HG03103 (cell line): ENCODE measurements around the gene RGS9.
A peak's percentile ranks its signal among the peaks of the same experiment; 100 is the strongest.
"Not testable (repeated sequence)": the region's sequence is repeated elsewhere in the genome, so short reads cannot be mapped to it uniquely, and the experiment has no call there.

Experiments
- ATAC-seq: cut with Tn5 transposase; IDR thresholded peaks from one replicate; pipeline ENCODE4 v1.9.1; 2021; ENCODE audit warnings: low read depth; ENCODE audit not compliant: unreplicated experiment

Gene RGS9

GRCh38 chr17:65109990-65110680, 27.0 kb upstream of the RGS9 start:
- no peak for ATAC-seq

GRCh38 chr17:65115839-65116238, 21.3 kb upstream of the RGS9 start:
- ATAC-seq: no peak

DNA sequence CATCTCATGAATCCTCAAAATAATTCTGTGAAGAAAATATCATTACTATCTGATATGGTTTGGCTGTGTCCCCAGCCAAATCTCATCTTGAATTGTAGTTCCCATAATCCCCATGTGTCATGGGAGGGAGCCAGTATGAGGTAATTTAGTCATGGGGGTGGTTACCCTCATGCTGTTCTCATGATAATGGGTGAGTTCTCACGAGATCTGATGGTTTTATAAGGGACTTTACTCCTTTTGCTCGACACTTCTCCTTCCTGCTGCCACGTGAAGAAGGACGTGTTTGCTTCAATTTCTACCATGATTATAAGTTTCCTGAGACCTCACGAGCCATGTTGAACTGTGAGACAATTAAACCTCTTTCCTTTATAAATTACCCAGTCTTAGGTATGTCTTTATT, 20.7 kb upstream of the RGS9 start:
- ATAC-seq: not testable (repeated sequence)

GRCh38 chr17:65117384-65118035, 19.7 kb upstream of the RGS9 start:
- ATAC-seq: no peak

- no peak for ATAC-seq
Measured at GRCh38 chr17:65121368-65121767, 15.8 kb upstream of the RGS9 start.

- ATAC-seq: no peak
Measured at GRCh38 chr17:65121916-65122806, 15.0 kb upstream of the RGS9 start.

- ATAC-seq: peak; percentile 69
Measured at GRCh38 chr17:65122836-65123756, 14.1 kb upstream of the RGS9 start.

DNA sequence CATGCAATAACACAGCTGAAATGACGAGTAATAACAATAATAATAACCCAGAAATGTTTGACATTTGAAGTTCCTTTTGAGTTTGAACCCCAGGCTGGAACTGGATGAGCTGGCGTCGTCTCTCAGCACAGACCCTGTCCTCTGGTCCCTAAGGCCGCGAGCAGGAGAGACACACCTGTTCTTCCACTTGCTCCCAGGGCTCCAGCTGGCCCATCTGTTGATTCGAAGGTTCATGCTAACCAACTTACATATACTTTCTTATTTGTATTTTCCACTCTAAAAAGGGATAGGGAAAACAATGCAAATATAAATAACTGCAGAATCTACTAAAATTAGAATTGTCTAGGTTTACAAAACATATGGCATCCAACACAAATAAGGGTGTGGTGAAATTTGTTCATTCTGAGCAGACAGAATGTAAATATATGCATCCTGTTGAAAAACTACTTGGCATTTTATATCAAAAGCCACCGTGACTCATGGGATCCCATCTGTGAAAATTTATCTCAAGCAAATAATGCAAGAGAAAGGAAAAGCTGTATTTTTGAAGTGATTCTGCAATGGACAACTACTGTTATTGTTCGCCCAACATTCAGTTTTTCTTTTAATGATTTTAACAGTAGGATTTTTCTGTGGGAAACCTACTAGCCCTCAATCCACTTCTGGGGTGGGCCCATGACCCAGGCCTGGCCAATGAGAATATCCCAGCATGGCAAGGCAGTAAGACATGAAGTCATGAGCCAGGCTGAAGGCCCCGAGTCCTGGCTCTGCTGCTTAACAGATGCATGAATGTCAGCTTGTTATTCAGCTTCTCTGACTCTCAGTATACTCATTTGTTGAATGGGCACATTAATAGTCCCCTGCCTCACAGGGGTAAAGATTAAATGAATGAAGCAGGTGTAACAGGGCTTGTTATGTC, 13.2 kb upstream of the RGS9 start:
- no peak for ATAC-seq

GRCh38 chr17:65130832-65131231, 6.3 kb upstream of the RGS9 start:
- no peak for ATAC-seq

DNA sequence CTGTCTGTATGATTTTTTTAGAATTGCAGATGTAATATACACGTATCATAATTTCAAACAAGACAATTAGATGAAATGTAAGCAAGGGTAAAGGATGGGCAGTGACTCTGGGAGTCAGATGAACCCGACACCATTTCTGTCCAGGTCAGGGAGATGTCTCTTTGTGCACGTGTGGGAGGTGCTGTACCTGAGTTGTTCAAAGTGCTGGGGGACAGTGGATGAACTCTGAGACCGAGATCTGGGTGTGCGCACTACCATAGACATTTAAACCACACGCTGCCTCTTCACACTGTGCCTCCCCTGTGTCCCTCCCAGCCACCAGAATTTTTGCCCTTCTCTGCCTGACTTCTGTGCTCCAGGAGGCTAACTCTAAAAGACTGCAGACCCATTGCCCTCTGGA, 5.9 kb upstream of the RGS9 start:
- ATAC-seq: no peak

GRCh38 chr17:65131946-65132345, 5.2 kb upstream of the RGS9 start:
- ATAC-seq: no peak

DNA sequence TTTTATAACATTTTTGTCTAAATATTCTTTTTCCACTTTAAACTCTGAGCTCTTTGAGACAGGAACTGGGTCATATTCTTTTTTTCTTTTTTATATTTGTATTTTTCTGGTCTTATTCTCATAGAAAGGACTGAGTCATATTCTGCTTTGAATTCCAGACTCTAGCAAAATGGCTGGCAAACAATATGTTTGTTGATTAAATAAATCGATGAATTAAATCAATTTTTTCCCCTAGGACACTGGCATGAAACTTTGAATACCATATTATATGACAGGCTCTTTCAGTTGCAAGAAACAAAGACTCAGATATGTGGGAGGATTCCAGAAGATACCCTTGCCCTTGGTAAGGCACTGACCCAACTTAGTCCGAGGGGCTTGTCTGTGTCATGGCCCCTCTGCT, 3.1 kb upstream of the RGS9 start:
- ATAC-seq: no peak

DNA sequence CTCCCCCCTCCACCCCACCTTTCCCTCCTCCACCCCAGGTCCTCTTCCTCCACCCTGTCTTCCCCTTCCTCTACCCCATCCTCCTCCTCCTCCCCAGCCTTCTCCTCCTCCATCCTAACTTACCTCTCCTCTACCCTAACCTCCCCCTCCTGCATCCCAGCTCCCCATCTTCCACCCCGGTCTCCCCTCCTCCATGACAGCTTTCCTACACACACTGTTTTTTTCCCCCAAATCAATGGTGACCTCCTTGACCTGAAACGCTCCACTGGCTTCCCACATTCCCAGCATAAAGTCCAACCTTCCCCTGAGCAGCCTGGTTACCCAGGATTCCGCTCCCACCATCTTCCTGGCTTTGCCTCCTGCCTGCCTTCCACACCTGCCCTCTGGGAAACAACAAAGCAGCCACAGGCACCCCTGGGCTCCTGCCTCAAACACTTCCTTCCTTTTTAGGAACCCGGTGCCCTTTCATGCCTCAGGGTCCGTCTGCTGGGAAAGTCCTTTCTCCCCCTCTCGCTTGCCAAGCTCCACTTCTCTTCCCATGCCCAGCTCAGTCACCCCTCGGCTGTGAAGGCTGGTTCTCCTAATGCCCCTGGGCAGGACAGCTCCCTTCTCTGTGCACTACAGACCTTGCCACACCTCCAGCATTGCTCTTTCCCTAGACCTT, 2.1 kb downstream of the RGS9 start:
- ATAC-seq: no peak

DNA sequence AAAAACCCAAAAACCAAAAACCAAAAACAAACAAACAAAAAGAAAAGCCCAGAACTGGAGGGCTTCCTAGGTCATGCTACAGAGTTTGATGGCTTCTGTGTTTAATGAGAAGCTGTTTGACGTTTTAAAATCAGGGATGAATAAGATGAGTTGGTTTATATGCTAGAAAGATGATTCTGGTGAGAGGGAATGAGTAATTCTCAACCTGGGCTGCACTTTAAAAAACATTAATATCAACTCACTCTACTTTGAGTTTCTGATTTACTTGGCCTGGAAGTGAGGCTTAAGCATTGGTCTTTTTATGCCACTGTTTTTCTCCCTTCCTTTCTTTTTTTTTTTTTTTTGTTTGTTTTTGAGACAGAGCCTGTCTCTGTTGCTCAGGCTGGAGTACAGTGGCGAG, 5.1 kb downstream of the RGS9 start:
- no peak for ATAC-seq

DNA sequence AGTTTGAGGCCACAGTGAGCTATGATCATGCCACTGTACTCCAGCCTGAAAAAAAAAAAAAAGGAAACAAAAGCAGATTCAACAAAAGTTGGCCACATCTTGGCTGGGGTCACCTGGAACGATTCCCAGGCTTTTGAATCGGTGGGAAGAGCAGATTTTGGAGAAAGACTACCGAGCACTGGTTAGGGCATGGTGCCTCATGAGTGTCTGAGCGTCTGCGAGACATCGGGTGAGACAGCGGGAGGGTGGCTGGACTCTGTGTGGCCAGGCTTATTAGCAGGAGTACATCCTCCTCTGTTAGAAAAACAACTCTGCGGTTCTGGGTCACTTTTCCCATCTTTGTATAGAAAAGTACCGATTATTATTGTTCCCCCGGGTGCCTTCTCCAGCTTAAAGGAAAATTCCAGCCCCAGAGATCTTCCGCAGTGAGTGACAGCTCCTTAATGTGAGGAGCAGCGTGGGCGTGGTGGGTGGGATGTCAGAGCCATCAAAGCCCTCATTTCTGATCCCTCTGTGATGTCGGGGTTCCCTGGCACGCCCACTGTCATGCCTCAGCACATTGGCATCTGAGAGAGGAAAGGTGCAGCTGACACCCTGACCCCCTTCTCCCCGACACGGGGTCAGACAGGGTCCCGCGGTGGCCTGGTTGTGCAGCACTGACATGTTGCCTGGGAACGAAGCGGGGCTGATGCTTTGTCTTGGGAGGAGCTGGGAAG, 6.9 kb downstream of the RGS9 start:
- ATAC-seq: no peak

DNA sequence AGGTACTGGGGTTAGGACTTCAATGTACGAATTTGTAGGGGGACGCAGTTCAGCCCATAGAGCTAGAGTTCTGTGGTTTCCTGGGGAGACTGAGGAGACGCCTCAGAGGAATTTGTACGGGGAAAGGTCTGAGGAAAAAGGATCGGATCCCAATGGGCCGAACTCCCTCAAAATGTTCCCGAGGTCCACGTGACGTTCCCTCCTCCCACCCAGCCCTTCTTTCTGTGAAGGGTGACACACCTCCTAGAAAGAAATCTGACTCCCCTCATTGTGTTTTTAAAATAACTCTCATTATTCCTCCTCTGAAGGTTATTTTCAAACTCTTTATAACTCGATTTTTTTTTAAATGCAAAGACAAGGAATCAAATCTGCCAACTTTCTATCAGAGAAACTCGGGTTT, 8.6 kb downstream of the RGS9 start:
- ATAC-seq: no peak

- ATAC-seq: no peak
Measured at GRCh38 chr17:65147955-65148354, 10.8 kb downstream of the RGS9 start.
